ENCODE data around the gene STARD10. TPM values are rescaled to one million over a fixed set of nuclear protein-coding genes. Genes with fewer than 3 reads are reported as not detected.

Gene STARD10
- total and polyA plus RNA-seq, 2 donors (not counting 3 experiments of a cell fraction or from before 2014, with no cell fraction given), result 16.1 to 22.5 TPM

GRCh38 chr11:72789493-72790131, 4.2 kb downstream of the STARD10 start:
- Histone ChIP-seq H3K27me3 (ENCODE audit: control insufficient read depth in 2 of 2, insufficient read depth in 2 of 2, low read length in 2 of 2) (no peaks in the 10 kb centered on the region), H3K4me1 (ENCODE audit: control insufficient read depth, extremely low read depth, insufficient read depth, low read length) (peaks cover 3% of the 10 kb centered on the region), H2AFZ (ENCODE audit: low read depth, low read length) (no peak overlapping the region), H3K9ac (replicated peaks; ENCODE audit: extremely low read depth, insufficient read depth, low read length) (no peak overlapping the region), H3K36me3 (ENCODE audit: control insufficient read depth in 2 of 2, extremely low read depth in 1 of 2, insufficient read depth in 2 of 2, low read length in 2 of 2) (no peaks in the 10 kb centered on the region), H4K20me1 (replicated peaks; ENCODE audit: control insufficient read depth, extremely low read depth, insufficient read depth, low read length) (no peaks in the 10 kb centered on the region), H3K4me3 (replicated peaks in 1 of 3; ENCODE audit: insufficient read depth in 1 of 3, low read depth in 1 of 3, low read length in 3 of 3) (no peak overlapping the region), H3K27ac (ENCODE audit: insufficient read depth, low read depth, low read length) (no peak overlapping the region), H3K4me2 (ENCODE audit: insufficient read depth, low read length) (no peak overlapping the region), H3K9me1 (replicated peaks; ENCODE audit: control insufficient read depth, extremely low read depth, insufficient read depth, low read length) (no peaks in the 10 kb centered on the region), H3K79me2 (ENCODE audit: control insufficient read depth, insufficient read depth, low read length) (no peaks in the 10 kb centered on the region), H3K9me3 (replicated peaks; ENCODE audit: control insufficient read depth, insufficient read depth, low read length) (no peaks in the 10 kb centered on the region)
- intact Hi-C loops (cut with micrococcal nuclease) (loop anchor here (5.0 kb wide), 1 partner anchor 202 kb away; no protein-coding TSS in a partner anchor), dilution Hi-C loops (cut with MboI; ENCODE audit: extremely low pct_ligation_motif_present, low sequenced_read_pairs) (no loop called here)
- TF ChIP-seq CTCF (IDR thresholded peaks at IDR 0.05; ENCODE audit: extremely low read depth in 1 of 2, insufficient read depth in 1 of 2, low read depth in 1 of 2, low read length in 2 of 2) (no peak), POLR2A (IDR thresholded peaks at IDR 0.05; ENCODE audit: low read depth, low read length) (no peak), FOS (IDR thresholded peaks at IDR 0.05; ENCODE audit: borderline replicate concordance, insufficient read depth, low read length) (no peak), GATA2 (IDR thresholded peaks at IDR 0.05; ENCODE audit: insufficient read depth, insufficient read length, low read depth, low read length) (no peak), EZH2 (IDR thresholded peaks at IDR 0.05; ENCODE audit: borderline replicate concordance, low read depth, low read length, severe bottlenecking) (no peak), MYC (IDR thresholded peaks at IDR 0.05; ENCODE audit: low read depth, low read length) (no peak), JUN (IDR thresholded peaks at IDR 0.05; ENCODE audit: borderline replicate concordance, insufficient read depth, insufficient read length, low read depth) (no peak), POLR2AphosphoS5 (IDR thresholded peaks at IDR 0.05; ENCODE audit: insufficient read depth, low read depth, low read length) (no peak)
- TF ChIP-seq, protein P1, sequence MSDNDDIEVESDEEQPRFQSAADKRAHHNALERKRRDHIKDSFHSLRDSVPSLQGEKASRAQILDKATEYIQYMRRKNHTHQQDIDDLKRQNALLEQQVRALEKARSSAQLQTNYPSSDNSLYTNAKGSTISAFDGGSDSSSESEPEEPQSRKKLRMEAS (IDR thresholded peaks at IDR 0.05; ENCODE audit: insufficient read depth, insufficient read length), result no peak
- DNase-seq (ENCODE audit: low read depth, low spot score) (no peak), FAIRE-seq (no peak)
- POLR2A ChIA-PET, result no interaction called here
- CTCF ChIA-PET, result interaction anchor here (1.0 to 3.2 kb wide), 2 partner anchors 37 to 64 kb away, joined by 3 to 20 read pairs; partner anchors contain the start of gene ARAP1
- BruUV-seq (replicated peaks), result no TSS peak
